Measurements from ENCODE around the gene PTK7.

GRCh38 chr6:43103253-43103876 is 27.3 kb downstream of the PTK7 start:
- TF ChIP-seq CTCF (IDR thresholded peaks at IDR 0.05) (no peak), POLR2A (IDR thresholded peaks at IDR 0.05) (no peak)
